DND-41 (cell line): Measurements from ENCODE around the gene SMC3.

Experiments
- ATAC-seq: fragments of 200-7000 bp; cut with Tn5 transposase; 3 replicates; pipeline ENCODE4 v1.9.1; 2021; ENCODE audit warnings: low read depth; ENCODE audit not compliant: insufficient read depth
- DNase-seq: peaks from one replicate; pipeline ENCODE4 v3.0.0-alpha.2; 2020
- H2AFZ ChIP-seq: 2 replicates; pipeline ENCODE4 v1.6.0; 2012; ENCODE audit warnings: low read depth, low read length
- H3K27ac ChIP-seq: 2 replicates; pipeline ENCODE4 v1.5.1; 2012; ENCODE audit warnings: low read length, inconsistent platforms
- H3K27me3 ChIP-seq: fragments of 200-600 bp; sonication (generic); 2 replicates; pipeline ENCODE4 v1.6.0; 2012; ENCODE audit warnings: low read length, mild to moderate bottlenecking, inconsistent platforms; ENCODE audit not compliant: insufficient read depth, poor library complexity
- H3K36me3 ChIP-seq: 2 replicates; pipeline ENCODE4 v1.5.1; 2012; ENCODE audit warnings: low read length, inconsistent platforms; ENCODE audit not compliant: insufficient read depth
- H3K4me1 ChIP-seq: 2 replicates; pipeline ENCODE4 v1.5.1; 2012; ENCODE audit warnings: mild to moderate bottlenecking, low read length; ENCODE audit not compliant: insufficient read depth
- H3K4me2 ChIP-seq: 2 replicates; pipeline ENCODE4 v1.6.0; 2012; ENCODE audit warnings: mild to moderate bottlenecking, moderate library complexity, low read length, inconsistent platforms; ENCODE audit not compliant: insufficient read depth
- H3K4me3 ChIP-seq, 2 experiments: fragments of 200-600 bp in 1 of 2; shearing (Covaris generic) in 1 of 2; 2 replicates each; pipeline ENCODE4 v1.5.1; 2012 to 2016; ENCODE audit warnings: inconsistent platforms in 2 of 2, low read length in 2 of 2, mild to moderate bottlenecking in 2 of 2, low read depth in 1 of 2, moderate library complexity in 1 of 2
- H3K79me2 ChIP-seq: 2 replicates; pipeline ENCODE4 v1.6.0; 2012; ENCODE audit warnings: low read length, inconsistent platforms; ENCODE audit not compliant: insufficient read depth
- H3K9ac ChIP-seq: 2 replicates; pipeline ENCODE4 v1.6.0; 2012; ENCODE audit warnings: low read depth, mild to moderate bottlenecking, inconsistent platforms, low read length, moderate library complexity
- H3K9me3 ChIP-seq: 2 replicates; pipeline ENCODE4 v1.5.1; 2012; ENCODE audit warnings: low read length, moderate library complexity, mild to moderate bottlenecking, inconsistent platforms; ENCODE audit not compliant: insufficient read depth, severe bottlenecking
- H4K20me1 ChIP-seq: 2 replicates; pipeline ENCODE4 v1.6.0; 2012; ENCODE audit warnings: low read length; ENCODE audit not compliant: insufficient read depth
- EZH2 ChIP-seq: IDR thresholded peaks from 3 replicates; pipeline ENCODE4 v1.6.1; 2012; ENCODE audit warnings: borderline replicate concordance, low read depth, mild to moderate bottlenecking, moderate library complexity, low read length, inconsistent platforms; ENCODE audit not compliant: severe bottlenecking
- TF ChIP-seq, protein P1 (sequence below): IDR thresholded peaks from 2 replicates; pipeline ENCODE4 v1.5.1; 2012; ENCODE audit warnings: borderline replicate concordance, low read length, moderate library complexity, mild to moderate bottlenecking; ENCODE audit not compliant: poor library complexity, severe bottlenecking; ENCODE audit errors: extremely low read depth

The SMC3 gene

DNA sequence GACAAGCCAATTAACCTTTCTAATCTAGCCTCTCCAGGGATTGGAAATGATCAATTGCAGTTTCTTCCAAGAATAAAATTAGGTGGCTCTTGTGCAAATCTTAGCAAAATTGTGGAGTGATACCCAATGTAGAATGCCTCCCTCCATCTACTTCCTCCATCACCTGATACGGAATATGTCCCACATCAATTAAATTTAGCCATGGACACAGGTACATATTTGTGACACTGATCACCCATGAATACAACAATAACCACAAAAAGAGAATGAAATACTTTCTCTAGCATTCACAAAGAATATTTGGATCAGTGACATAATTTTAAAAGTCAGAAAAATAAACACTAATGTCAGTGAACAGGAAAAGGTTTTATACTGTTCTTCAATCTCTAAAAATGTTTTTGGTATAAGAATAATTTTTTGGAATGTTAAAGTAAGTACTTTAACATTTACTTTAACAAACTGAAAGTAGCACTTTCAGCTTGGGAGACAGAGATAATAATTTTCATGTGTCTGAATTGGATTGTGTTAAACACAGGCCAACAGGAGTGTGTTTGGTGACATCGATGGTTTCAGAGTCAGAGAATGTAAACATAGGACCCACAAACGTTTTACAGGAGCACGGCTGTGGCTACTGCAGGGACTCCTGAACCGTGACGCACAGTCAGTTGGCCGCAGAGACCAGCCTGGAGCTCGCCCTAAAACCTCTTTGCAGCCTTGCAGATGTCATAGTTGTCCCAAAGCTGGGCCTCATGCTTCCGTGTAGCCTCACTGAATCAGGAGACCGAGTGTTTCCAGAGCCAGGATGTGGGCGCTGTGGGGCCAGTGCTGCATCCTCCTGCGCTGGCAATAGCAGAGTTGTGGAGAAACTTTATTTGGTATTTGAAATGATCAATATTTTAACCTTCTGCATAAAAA, 83.8 kb downstream of the SMC3 start:
- Histone ChIP-seq H2AFZ (no peak overlapping the region), H3K4me3 (no peak overlapping the region), H3K36me3 (no peaks in the 10 kb centered on the region), H3K4me1 (no peaks in the 10 kb centered on the region), H3K27me3 (peaks cover 10% of the 10 kb centered on the region), H3K27ac (no peak overlapping the region), H3K9ac (no peak overlapping the region), H3K79me2 (no peaks in the 10 kb centered on the region), H3K9me3 (no peaks in the 10 kb centered on the region), H3K4me2 (no peak overlapping the region), H4K20me1 (no peaks in the 10 kb centered on the region)
- DNase-seq (peak; percentile 7), ATAC-seq (peak; percentile 47; the same call in 2 of the 3 replicates)
- TF ChIP-seq, protein P1, sequence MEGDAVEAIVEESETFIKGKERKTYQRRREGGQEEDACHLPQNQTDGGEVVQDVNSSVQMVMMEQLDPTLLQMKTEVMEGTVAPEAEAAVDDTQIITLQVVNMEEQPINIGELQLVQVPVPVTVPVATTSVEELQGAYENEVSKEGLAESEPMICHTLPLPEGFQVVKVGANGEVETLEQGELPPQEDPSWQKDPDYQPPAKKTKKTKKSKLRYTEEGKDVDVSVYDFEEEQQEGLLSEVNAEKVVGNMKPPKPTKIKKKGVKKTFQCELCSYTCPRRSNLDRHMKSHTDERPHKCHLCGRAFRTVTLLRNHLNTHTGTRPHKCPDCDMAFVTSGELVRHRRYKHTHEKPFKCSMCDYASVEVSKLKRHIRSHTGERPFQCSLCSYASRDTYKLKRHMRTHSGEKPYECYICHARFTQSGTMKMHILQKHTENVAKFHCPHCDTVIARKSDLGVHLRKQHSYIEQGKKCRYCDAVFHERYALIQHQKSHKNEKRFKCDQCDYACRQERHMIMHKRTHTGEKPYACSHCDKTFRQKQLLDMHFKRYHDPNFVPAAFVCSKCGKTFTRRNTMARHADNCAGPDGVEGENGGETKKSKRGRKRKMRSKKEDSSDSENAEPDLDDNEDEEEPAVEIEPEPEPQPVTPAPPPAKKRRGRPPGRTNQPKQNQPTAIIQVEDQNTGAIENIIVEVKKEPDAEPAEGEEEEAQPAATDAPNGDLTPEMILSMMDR, result no peak
- no peak for TF ChIP-seq EZH2

- H3K36me3 ChIP-seq, result no peaks in the 10 kb centered on the region
- no peak overlapping the region for H2AFZ ChIP-seq
- no peak overlapping the region for H3K4me3 ChIP-seq
- H3K4me2 ChIP-seq, result no peak overlapping the region
- DNase-seq, result no peak
- no peak for ATAC-seq
- H3K27me3 ChIP-seq, result peaks cover 10% of the 10 kb centered on the region
- no peaks in the 10 kb centered on the region for H3K4me1 ChIP-seq
- H3K27ac ChIP-seq, result no peak overlapping the region
- no peaks in the 10 kb centered on the region for H4K20me1 ChIP-seq
- H3K9ac ChIP-seq, result no peak overlapping the region
- no peaks in the 10 kb centered on the region for H3K79me2 ChIP-seq
- H3K9me3 ChIP-seq, result no peaks in the 10 kb centered on the region
- TF ChIP-seq, protein P1, result no peak
- TF ChIP-seq EZH2, result no peak
Measured at GRCh38 chr10:110652475-110653118, 85.1 kb downstream of the SMC3 start.
